ENCODE measurements around the gene PRM1. TPM values are rescaled to one million over a fixed set of nuclear protein-coding genes. Genes with fewer than 3 reads are reported as not detected.

The PRM1 gene
- total RNA-seq, 1 experiment from 2014 or later = 0.48 TPM

DNA sequence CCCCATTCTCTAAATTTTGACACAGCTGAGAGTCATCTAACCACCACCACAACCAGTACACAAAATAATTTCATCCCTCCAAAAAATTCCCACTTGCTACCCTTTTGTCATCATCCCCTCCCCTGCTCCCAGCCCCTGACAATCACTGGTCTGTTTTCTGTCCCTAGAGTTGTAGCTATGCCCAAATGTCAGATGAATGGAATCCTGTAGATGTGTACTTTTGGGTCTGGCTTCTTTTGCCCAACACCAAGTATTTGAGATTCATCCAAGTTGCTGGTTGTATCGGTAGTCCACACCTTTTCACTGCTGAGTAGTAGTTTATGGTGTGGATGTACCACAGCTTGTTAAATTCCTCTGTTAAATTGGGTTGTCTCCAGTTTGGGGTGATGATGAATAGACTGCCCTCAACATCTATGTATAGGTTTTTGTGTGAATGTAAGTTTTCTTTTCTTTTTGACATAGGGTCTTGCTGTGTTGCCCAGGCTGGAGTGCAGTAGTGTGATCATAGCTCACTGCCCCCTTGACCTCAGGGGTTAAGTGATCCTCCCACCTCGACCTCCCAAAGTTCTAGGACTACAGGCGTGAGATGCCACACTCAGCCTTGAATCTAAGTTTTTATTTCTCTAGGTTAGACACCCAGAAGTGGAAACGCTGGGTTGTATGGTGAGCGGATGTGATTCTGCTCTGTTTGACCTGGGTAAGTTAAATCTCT lies 49.6 kb upstream of the PRM1 start:
- no peak overlapping the region; the same call in 1 of the 2 replicates for H3K4me3 Mint-ChIP-seq
- ATAC-seq (no peak), DNase-seq (ENCODE audit: low spot score) (no peak)
- H3K4me1 Mint-ChIP-seq = peaks cover 53% of the 10 kb centered on the region
- H3K27ac Mint-ChIP-seq = peak overlapping the region; percentile 100
- H3K27me3 Mint-ChIP-seq (ENCODE audit: low read depth) = no peaks in the 10 kb centered on the region; the same call in 1 of the 2 replicates
- CTCF ChIA-PET = interaction anchor here (0.5 to 3.1 kb wide), 4 partner anchors 15 to 41 kb away, joined by 3 to 19 read pairs (median 10); no protein-coding TSS in a partner anchor
- POLR2A ChIA-PET = interaction anchor here (2.4 kb wide), 1 partner anchor 14 kb away, joined by 24 read pairs; no protein-coding TSS in a partner anchor
- TF ChIP-seq, protein P1, sequence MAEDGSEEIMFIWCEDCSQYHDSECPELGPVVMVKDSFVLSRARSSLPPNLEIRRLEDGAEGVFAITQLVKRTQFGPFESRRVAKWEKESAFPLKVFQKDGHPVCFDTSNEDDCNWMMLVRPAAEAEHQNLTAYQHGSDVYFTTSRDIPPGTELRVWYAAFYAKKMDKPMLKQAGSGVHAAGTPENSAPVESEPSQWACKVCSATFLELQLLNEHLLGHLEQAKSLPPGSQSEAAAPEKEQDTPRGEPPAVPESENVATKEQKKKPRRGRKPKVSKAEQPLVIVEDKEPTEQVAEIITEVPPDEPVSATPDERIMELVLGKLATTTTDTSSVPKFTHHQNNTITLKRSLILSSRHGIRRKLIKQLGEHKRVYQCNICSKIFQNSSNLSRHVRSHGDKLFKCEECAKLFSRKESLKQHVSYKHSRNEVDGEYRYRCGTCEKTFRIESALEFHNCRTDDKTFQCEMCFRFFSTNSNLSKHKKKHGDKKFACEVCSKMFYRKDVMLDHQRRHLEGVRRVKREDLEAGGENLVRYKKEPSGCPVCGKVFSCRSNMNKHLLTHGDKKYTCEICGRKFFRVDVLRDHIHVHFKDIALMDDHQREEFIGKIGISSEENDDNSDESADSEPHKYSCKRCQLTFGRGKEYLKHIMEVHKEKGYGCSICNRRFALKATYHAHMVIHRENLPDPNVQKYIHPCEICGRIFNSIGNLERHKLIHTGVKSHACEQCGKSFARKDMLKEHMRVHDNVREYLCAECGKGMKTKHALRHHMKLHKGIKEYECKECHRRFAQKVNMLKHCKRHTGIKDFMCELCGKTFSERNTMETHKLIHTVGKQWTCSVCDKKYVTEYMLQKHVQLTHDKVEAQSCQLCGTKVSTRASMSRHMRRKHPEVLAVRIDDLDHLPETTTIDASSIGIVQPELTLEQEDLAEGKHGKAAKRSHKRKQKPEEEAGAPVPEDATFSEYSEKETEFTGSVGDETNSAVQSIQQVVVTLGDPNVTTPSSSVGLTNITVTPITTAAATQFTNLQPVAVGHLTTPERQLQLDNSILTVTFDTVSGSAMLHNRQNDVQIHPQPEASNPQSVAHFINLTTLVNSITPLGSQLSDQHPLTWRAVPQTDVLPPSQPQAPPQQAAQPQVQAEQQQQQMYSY (CRISPR knock-in tag; IDR thresholded peaks at IDR 0.05) = no peak
- peak; percentile 94; the same call in 1 of the 2 replicates for TF ChIP-seq ZNF121 (CRISPR knock-in tag; IDR thresholded peaks at IDR 0.05)
- TF ChIP-seq ZNF281 (CRISPR knock-in tag; IDR thresholded peaks at IDR 0.05) = no peak
- peaks cover 25% of the 10 kb centered on the region for H3K36me3 Mint-ChIP-seq
- peaks cover 9% of the 10 kb centered on the region for H3K9me3 Mint-ChIP-seq

GRCh38 chr16:11329891-11330290 lies 48.8 kb upstream of the PRM1 start:
- no peak for DNase-seq (ENCODE audit: low spot score)
- Mint-ChIP-seq H3K4me3 (no peak overlapping the region), H3K36me3 (peaks cover 22% of the 10 kb centered on the region), H3K27ac (peak overlapping the region; percentile 100), H3K4me1 (peaks cover 59% of the 10 kb centered on the region), H3K9me3 (peaks cover 7% of the 10 kb centered on the region), H3K27me3 (ENCODE audit: low read depth) (no peaks in the 10 kb centered on the region; the same call in 1 of the 2 replicates)
- POLR2A ChIA-PET = interaction anchor here (0.8 to 3.0 kb wide), 5 partner anchors 10 to 74 kb away, joined by 3 to 24 read pairs (median 3); partner anchors contain the start of gene SOCS1
- ATAC-seq = no peak
- CTCF ChIA-PET = interaction anchor here (0.5 to 3.1 kb wide), 8 partner anchors 14 to 376 kb away, joined by 3 to 19 read pairs (median 6); partner anchors contain the start of gene SOCS1
- TF ChIP-seq, protein P2, sequence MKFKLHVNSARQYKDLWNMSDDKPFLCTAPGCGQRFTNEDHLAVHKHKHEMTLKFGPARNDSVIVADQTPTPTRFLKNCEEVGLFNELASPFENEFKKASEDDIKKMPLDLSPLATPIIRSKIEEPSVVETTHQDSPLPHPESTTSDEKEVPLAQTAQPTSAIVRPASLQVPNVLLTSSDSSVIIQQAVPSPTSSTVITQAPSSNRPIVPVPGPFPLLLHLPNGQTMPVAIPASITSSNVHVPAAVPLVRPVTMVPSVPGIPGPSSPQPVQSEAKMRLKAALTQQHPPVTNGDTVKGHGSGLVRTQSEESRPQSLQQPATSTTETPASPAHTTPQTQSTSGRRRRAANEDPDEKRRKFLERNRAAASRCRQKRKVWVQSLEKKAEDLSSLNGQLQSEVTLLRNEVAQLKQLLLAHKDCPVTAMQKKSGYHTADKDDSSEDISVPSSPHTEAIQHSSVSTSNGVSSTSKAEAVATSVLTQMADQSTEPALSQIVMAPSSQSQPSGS (CRISPR knock-in tag; IDR thresholded peaks at IDR 0.05; ENCODE audit: borderline replicate concordance, low read depth) = no peak
- no peak for TF ChIP-seq ZMAT4 (CRISPR knock-in tag; IDR thresholded peaks at IDR 0.05)
- TF ChIP-seq JUN (CRISPR knock-in tag; IDR thresholded peaks at IDR 0.05) = no peak
- no peak for TF ChIP-seq ZNF281 (CRISPR knock-in tag; IDR thresholded peaks at IDR 0.05)
- TF ChIP-seq CREB1 (CRISPR knock-in tag; IDR thresholded peaks at IDR 0.05) = no peak
- no peak for TF ChIP-seq NR2C2 (CRISPR knock-in tag; IDR thresholded peaks at IDR 0.05)
- TF ChIP-seq, protein P3, sequence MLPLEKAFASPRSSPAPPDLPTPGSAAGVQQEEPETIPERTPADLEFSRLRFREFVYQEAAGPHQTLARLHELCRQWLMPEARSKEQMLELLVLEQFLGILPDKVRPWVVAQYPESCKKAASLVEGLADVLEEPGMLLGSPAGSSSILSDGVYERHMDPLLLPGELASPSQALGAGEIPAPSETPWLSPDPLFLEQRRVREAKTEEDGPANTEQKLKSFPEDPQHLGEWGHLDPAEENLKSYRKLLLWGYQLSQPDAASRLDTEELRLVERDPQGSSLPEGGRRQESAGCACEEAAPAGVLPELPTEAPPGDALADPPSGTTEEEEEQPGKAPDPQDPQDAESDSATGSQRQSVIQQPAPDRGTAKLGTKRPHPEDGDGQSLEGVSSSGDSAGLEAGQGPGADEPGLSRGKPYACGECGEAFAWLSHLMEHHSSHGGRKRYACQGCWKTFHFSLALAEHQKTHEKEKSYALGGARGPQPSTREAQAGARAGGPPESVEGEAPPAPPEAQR (CRISPR knock-in tag; IDR thresholded peaks at IDR 0.05) = no peak
- no peak for TF ChIP-seq ATF6 (CRISPR knock-in tag; IDR thresholded peaks at IDR 0.05)
- TF ChIP-seq E2F1 (CRISPR knock-in tag; IDR thresholded peaks at IDR 0.05) = no peak
- TF ChIP-seq ZNF121 (CRISPR knock-in tag; IDR thresholded peaks at IDR 0.05) = no peak
- TF ChIP-seq, protein P4, sequence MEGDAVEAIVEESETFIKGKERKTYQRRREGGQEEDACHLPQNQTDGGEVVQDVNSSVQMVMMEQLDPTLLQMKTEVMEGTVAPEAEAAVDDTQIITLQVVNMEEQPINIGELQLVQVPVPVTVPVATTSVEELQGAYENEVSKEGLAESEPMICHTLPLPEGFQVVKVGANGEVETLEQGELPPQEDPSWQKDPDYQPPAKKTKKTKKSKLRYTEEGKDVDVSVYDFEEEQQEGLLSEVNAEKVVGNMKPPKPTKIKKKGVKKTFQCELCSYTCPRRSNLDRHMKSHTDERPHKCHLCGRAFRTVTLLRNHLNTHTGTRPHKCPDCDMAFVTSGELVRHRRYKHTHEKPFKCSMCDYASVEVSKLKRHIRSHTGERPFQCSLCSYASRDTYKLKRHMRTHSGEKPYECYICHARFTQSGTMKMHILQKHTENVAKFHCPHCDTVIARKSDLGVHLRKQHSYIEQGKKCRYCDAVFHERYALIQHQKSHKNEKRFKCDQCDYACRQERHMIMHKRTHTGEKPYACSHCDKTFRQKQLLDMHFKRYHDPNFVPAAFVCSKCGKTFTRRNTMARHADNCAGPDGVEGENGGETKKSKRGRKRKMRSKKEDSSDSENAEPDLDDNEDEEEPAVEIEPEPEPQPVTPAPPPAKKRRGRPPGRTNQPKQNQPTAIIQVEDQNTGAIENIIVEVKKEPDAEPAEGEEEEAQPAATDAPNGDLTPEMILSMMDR (IDR thresholded peaks at IDR 0.05) = no peak
- TF ChIP-seq JAZF1 (CRISPR knock-in tag; IDR thresholded peaks at IDR 0.05) = no peak

Data from WTC11 (cell line).